Loucy (cell line): ENCODE results near the gene NKTR.

ENCODE experiments used
- H2AFZ ChIP-seq: fragments of 200-600 bp; sonication (generic); 2 replicates; pipeline ENCODE4 v1.6.0; 2016; ENCODE audit warnings: antibody characterized with exemption, mild to moderate bottlenecking, low read length, moderate library complexity
- H3F3A ChIP-seq: fragments of 200-600 bp; 2 replicates; pipeline ENCODE4 v1.6.0; 2016; ENCODE audit warnings: antibody characterized with exemption, low read depth, mild to moderate bottlenecking
- H3K27me3 ChIP-seq: fragments of 200-600 bp; sonication (generic); 2 replicates; pipeline ENCODE4 v1.6.1; 2014; ENCODE audit warnings: low read length, mild to moderate bottlenecking; ENCODE audit not compliant: insufficient read depth, poor library complexity, severe bottlenecking
- H3K36me3 ChIP-seq: fragments of 200-600 bp; sonication (generic); 2 replicates; pipeline ENCODE4 v1.6.1; 2016; ENCODE audit warnings: low read length; ENCODE audit not compliant: insufficient read depth
- H3K4me1 ChIP-seq: fragments of 200-600 bp; sonication (generic); 2 replicates; pipeline ENCODE4 v1.5.1; 2014; ENCODE audit warnings: low read length, mild to moderate bottlenecking; ENCODE audit not compliant: insufficient read depth, poor library complexity, severe bottlenecking
- H3K4me2 ChIP-seq: fragments of 200-600 bp; sonication (generic); 2 replicates; pipeline ENCODE4 v1.6.0; 2014; ENCODE audit warnings: antibody characterized with exemption, low read length, low read depth, mild to moderate bottlenecking; ENCODE audit not compliant: poor library complexity, severe bottlenecking
- H3K4me3 ChIP-seq: fragments of 200-600 bp; sonication (generic); 2 replicates; pipeline ENCODE4 v1.5.1; 2014; ENCODE audit warnings: low read length, mild to moderate bottlenecking, mixed read lengths; ENCODE audit not compliant: poor library complexity, severe bottlenecking
- H3K79me2 ChIP-seq: fragments of 200-600 bp; sonication (generic); 2 replicates; pipeline ENCODE4 v1.6.1; 2014; ENCODE audit warnings: low read length; ENCODE audit not compliant: insufficient read depth
- H3K9ac ChIP-seq: fragments of 200-600 bp; sonication (generic); 2 replicates; pipeline ENCODE4 v1.6.0; 2014; ENCODE audit warnings: mild to moderate bottlenecking, low read depth, low read length, moderate library complexity; ENCODE audit not compliant: poor library complexity, severe bottlenecking
- H3K9me2 ChIP-seq: fragments of 200-600 bp; sonication (generic); replicated peaks from 2 replicates; pipeline ENCODE4 v1.6.1; 2016; ENCODE audit warnings: low read depth, low read length, mixed read lengths
- H3K9me3 ChIP-seq: fragments of 200-600 bp; sonication (generic); 2 replicates; pipeline ENCODE4 v1.6.1; 2014; ENCODE audit warnings: mild to moderate bottlenecking, antibody characterized with exemption, low read length, low read depth; ENCODE audit not compliant: insufficient read depth
- H4K20me1 ChIP-seq: fragments of 200-600 bp; sonication (generic); 2 replicates; pipeline ENCODE4 v1.6.0; 2014; ENCODE audit warnings: antibody characterized with exemption, low read length, mild to moderate bottlenecking; ENCODE audit not compliant: insufficient read depth, poor library complexity, severe bottlenecking
- EZH2phosphoT487 ChIP-seq: fragments of 200-600 bp; IDR thresholded peaks from 2 replicates; pipeline ENCODE4 v1.6.1; 2018; ENCODE audit warnings: antibody characterized with exemption, mild to moderate bottlenecking, moderate library complexity, borderline replicate concordance
- TF ChIP-seq, protein P1 (sequence below): fragments of 200-600 bp; sonication (generic); conservative IDR thresholded peaks from 2 replicates; pipeline ENCODE4 v1.5.1; 2014; ENCODE audit warnings: mild to moderate bottlenecking, antibody characterized with exemption, low read length

Gene NKTR

DNA sequence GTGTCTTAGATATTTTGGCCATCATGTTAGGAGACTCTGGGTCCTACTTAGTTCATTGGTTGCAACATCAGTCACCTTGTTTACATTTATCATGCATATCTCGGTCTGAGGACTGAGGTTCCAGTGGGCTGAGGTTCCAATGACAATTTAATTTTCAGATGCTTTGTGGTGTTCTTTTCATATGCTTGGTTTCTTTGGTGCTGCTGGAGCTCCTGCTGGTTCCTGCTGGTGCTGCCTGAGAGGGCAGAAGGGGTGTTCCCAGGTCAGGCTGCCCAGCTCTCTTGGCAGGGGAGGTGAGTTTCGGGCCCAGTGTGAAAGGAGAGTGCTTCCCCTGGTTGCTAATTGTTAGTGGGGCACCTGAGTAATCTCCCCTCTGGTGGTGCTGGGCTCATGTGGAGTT lies 78.0 kb downstream of the NKTR start:
- no peak for TF ChIP-seq EZH2phosphoT487
- TF ChIP-seq, protein P1, sequence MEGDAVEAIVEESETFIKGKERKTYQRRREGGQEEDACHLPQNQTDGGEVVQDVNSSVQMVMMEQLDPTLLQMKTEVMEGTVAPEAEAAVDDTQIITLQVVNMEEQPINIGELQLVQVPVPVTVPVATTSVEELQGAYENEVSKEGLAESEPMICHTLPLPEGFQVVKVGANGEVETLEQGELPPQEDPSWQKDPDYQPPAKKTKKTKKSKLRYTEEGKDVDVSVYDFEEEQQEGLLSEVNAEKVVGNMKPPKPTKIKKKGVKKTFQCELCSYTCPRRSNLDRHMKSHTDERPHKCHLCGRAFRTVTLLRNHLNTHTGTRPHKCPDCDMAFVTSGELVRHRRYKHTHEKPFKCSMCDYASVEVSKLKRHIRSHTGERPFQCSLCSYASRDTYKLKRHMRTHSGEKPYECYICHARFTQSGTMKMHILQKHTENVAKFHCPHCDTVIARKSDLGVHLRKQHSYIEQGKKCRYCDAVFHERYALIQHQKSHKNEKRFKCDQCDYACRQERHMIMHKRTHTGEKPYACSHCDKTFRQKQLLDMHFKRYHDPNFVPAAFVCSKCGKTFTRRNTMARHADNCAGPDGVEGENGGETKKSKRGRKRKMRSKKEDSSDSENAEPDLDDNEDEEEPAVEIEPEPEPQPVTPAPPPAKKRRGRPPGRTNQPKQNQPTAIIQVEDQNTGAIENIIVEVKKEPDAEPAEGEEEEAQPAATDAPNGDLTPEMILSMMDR = no peak
- H4K20me1 ChIP-seq = no peaks in the 10 kb centered on the region
- no peaks in the 10 kb centered on the region for H3K9me3 ChIP-seq
- no peaks in the 10 kb centered on the region for H3K36me3 ChIP-seq
- H2AFZ ChIP-seq = no peak overlapping the region
- H3K4me3 ChIP-seq = no peak overlapping the region
- no peaks in the 10 kb centered on the region for H3K27me3 ChIP-seq
- H3K4me2 ChIP-seq = no peak overlapping the region
- no peaks in the 10 kb centered on the region for H3K4me1 ChIP-seq
- no peak overlapping the region for H3K9ac ChIP-seq
- no peaks in the 10 kb centered on the region for H3K79me2 ChIP-seq
- H3K9me2 ChIP-seq = no peaks in the 10 kb centered on the region
- H3F3A ChIP-seq = no peaks in the 10 kb centered on the region

DNA sequence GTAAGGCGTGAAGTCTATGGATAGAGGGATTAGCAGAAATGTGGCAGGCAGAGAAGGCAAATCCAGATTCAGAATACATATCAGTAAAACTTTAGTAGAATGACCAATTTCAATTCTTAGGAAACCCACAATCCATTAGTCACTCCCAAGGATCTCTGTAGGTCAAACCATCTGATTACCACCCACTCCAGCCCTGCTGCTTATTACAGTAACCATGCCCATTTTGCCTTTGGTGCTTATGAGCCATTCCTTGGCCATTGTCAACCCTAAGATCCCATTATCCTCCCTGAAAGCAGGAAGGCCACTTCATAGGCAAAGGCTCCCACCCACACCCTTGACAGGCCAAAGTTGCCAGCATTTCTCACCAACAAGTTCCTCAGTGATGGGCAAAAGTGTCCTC lies 79.8 kb downstream of the NKTR start:
- no peaks in the 10 kb centered on the region for H3K36me3 ChIP-seq
- no peak for TF ChIP-seq EZH2phosphoT487
- TF ChIP-seq, protein P1 = no peak
- no peaks in the 10 kb centered on the region for H4K20me1 ChIP-seq
- H3K4me1 ChIP-seq = no peaks in the 10 kb centered on the region
- H3K27me3 ChIP-seq = no peaks in the 10 kb centered on the region
- no peaks in the 10 kb centered on the region for H3K79me2 ChIP-seq
- H3K9me3 ChIP-seq = no peaks in the 10 kb centered on the region
- H3K9me2 ChIP-seq = no peaks in the 10 kb centered on the region
- no peak overlapping the region for H2AFZ ChIP-seq
- no peak overlapping the region for H3K9ac ChIP-seq
- no peak overlapping the region for H3K4me2 ChIP-seq
- H3F3A ChIP-seq = no peaks in the 10 kb centered on the region
- no peak overlapping the region for H3K4me3 ChIP-seq

DNA sequence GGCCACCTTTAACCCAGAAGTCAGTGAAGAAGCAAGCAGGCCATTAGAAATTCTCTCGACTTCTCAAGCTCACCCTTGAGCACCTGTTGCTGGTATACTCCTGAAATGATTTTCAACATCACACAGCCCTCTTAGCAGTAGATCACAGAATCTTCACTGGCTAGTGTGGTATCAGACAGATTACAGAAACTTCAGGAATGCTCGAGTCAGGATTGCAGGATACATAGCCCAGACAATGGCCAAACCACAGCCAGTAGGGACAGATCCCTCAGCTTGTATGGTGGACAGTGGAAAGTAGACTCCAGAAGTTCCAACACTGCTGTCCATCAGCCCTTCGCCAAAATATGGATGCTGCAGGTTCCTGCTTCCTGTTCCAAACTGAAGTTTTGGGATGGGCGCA lies 80.3 kb downstream of the NKTR start:
- Histone ChIP-seq H3F3A (no peaks in the 10 kb centered on the region), H4K20me1 (no peaks in the 10 kb centered on the region), H3K4me3 (no peak overlapping the region), H3K79me2 (no peaks in the 10 kb centered on the region), H3K4me2 (no peak overlapping the region), H3K36me3 (no peaks in the 10 kb centered on the region), H3K9me3 (no peaks in the 10 kb centered on the region), H3K27me3 (no peaks in the 10 kb centered on the region), H3K9ac (no peak overlapping the region), H3K9me2 (no peaks in the 10 kb centered on the region), H2AFZ (no peak overlapping the region), H3K4me1 (no peaks in the 10 kb centered on the region)
- no peak for TF ChIP-seq EZH2phosphoT487
- TF ChIP-seq, protein P1 = no peak
